Fibroblast of lung (primary cell): Measurements from ENCODE around the gene NUDT8.

Experiments used
- EZH2 ChIP-seq: IDR thresholded peaks from 2 replicates; pipeline ENCODE4 v1.5.1; 2012; ENCODE audit warnings: low read length, control low read depth, mild to moderate bottlenecking; ENCODE audit errors: missing control alignments
- TF ChIP-seq, protein P1 (sequence below), 2 donors: IDR thresholded peaks in 1 of 2; conservative IDR thresholded peaks in 1 of 2; 1 replicate in 1 of 2; 2 replicates in 1 of 2; pipeline ENCODE4 v1.5.1; 2011 to 2012; ENCODE audit warnings: low read length in 2 of 2, control low read depth in 1 of 2, inconsistent platforms in 1 of 2, low read depth in 1 of 2, mild to moderate bottlenecking in 1 of 2

DNA sequence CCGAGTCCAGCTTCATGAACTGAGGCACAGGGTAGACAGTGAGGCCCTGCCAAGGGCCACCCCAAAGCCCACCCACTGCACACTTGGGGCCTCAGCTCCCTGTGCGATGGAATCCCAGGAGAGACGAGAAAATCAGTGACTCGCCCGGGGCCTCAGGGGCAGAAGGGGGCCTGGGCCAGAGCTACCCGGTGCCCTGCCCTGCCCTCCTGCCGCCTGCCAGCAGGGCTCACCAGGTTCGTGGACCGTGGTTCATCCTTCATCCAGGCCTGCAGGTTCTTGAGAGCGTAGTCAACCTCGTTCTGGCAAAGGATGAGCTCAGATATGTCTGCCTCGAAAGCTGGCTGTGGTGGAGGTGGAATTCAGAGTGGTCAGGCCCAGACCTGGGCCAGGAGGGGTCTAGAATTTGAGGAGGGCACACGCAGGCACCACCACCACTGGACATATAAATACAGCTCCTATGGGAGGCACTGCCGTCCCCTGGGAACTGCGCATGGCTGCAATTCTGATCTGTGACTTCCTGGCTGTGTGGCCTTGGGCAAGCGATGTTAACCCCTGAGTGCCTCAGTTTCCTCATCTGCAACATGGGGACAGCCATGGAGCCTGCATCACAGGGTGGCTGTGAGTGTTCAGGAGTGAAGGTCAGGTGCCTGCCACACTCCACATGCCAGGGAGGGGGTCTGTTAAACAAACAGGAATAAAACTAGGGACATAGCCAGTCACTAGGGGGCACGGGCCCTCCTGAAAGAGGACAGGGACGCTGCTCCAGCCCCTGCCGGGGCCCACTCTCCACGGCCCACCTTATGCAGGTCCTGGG is 37.1 kb upstream of the NUDT8 start:
- TF ChIP-seq, protein P1, sequence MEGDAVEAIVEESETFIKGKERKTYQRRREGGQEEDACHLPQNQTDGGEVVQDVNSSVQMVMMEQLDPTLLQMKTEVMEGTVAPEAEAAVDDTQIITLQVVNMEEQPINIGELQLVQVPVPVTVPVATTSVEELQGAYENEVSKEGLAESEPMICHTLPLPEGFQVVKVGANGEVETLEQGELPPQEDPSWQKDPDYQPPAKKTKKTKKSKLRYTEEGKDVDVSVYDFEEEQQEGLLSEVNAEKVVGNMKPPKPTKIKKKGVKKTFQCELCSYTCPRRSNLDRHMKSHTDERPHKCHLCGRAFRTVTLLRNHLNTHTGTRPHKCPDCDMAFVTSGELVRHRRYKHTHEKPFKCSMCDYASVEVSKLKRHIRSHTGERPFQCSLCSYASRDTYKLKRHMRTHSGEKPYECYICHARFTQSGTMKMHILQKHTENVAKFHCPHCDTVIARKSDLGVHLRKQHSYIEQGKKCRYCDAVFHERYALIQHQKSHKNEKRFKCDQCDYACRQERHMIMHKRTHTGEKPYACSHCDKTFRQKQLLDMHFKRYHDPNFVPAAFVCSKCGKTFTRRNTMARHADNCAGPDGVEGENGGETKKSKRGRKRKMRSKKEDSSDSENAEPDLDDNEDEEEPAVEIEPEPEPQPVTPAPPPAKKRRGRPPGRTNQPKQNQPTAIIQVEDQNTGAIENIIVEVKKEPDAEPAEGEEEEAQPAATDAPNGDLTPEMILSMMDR (conservative IDR thresholded peaks at IDR 0.05 in 1 of 2, IDR thresholded peaks at IDR 0.05 in 1 of 2; ENCODE audit: low read depth in 1 of 2, low read length in 2 of 2) = no peak
- TF ChIP-seq EZH2 = no peak
